ENCODE measurements around the gene SCN8A.

DNA sequence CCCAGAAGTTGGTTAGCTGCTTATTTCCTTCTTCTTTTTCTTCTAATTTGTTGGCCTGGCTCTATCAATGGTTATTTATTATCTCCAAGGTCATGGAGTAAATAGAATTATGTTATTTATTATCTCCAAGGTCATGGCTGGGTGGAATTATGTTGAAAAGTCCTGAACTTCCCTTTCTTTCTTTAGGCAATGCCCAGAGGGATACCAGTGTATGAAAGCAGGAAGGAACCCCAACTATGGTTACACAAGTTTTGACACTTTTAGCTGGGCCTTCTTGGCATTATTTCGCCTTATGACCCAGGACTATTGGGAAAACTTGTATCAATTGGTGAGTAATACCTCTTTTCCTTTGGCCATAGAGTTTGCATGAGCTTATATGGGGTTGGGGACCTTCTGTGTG is 111.6 kb downstream of the SCN8A start:
- no peak for TF ChIP-seq ZC3H11A (IDR thresholded peaks at IDR 0.05)
- no peak for TF ChIP-seq KDM1A (IDR thresholded peaks at IDR 0.05; ENCODE audit: low read depth)
- TF ChIP-seq RCOR1 (IDR thresholded peaks at IDR 0.05; ENCODE audit: low read depth, low read length), result no peak

Data from A549 (cell line).